Adipose tissue (tissue), 3 donors: ENCODE data around the gene ART4. TPM values are rescaled to one million over a fixed set of nuclear protein-coding genes. Genes with fewer than 3 reads are reported as not detected.

ENCODE experiments used
- H3K27ac ChIP-seq: one replicate; pipeline ENCODE4 v1.5.1; 2013; ENCODE audit warnings: low read depth, low read length
- WGBS, 3 donors: extraction: QIAGEN DNeasy Blood & Tissue Kit; methylation state at CpG; one replicate each; pipeline ENCODE4 v1.1.7; 2013; 5-methylcytosine and 5-hydroxymethylcytosine counted together
- polyA plus RNA-seq, 3 donors: library from polyadenylated mRNA; stranded (reverse); fragments of 200-250 nt; gene quantifications; one replicate each; pipeline ENCODE4 v1.2.3, GENCODE V29; 2013
- donor health status: healthy with polysubstance abuse.
- donor health status: Bipolar disorder and iron deficiency.
- donor health status: healthy.

The ART4 gene
- polyA plus RNA-seq, 3 donors, result 0.66 to 3.3 (median 0.74) TPM

DNA sequence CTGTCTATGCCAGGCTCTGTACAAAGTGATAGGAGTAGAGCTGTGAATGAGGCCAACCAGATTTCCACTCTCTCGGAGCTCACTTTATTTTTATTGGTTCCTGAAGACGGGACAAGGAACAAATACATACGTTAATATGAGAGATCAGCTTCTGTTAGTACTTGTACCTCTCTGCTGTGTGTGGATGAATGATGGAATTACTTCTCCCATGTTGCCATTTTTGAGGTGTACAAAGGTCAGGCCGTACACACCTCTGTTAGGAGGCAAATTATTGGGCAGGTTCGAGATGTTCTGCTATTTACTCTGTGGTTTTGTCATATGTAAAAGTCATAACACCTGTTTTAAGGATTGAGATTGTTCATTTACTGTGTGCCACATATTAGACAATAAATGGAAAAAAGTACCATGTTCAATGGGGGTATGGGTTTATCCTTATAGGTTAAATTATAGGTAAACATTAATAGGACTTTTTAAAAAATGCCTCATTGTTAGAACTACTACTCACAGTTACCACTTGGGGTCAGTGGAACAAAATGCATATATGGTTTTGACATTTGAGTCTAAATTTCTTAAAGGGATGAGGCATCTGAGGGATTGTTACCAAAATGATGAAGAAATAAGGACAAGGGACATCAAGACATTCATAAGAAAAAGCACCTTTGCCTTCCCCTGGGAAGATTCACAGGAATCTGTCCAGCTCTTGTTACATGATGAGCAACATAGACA, 66.9 kb downstream of the ART4 start:
- 41 to 90% (median 85%) methylated on average over 5 of the region's 5 CpGs for WGBS, 3 donors
- no peak overlapping the region for H3K27ac ChIP-seq

DNA sequence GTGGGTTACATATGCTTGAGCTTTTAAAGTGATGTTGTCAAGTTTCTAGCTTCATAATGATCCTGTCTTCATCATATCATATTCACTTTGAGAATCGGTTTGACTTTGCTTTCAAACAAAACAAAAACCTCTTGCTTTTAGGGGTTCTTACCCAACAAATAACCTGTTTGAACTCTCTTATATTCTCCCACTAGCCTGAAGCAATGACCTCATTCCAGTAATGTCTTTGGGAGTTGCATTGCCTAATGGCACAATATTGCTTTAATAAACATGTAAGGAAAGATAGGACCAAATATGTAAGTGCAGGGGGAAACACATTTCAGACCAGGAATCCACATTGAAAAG, 67.7 kb downstream of the ART4 start:
- WGBS, 3 donors, result 29 to 49% (median 41%) methylated on average over 1 of the region's 1 CpG
- no peak overlapping the region for H3K27ac ChIP-seq

Other genes with a start within 250 kb of the ART4 start
- gene GUCY2C, start 146.9 kb downstream of the ART4 start, polyA plus RNA-seq, result under 1 TPM in 1 of 3 donors, not detected in 2; 0.01 TPM
- gene WBP11, start 40.0 kb downstream of the ART4 start, polyA plus RNA-seq, result 10 to 100 TPM; 11.5 to 22.3 (median 19.9) TPM
- 1 to 10 TPM in 1 of 3 donors, under 1 TPM in 2; 0.49 to 1.0 (median 0.82) TPM for gene C12orf60, start 39.9 kb downstream of the ART4 start, polyA plus RNA-seq
- 1 to 10 TPM in 1 of 3 donors, under 1 TPM in 1, not detected in 1; 0.12 to 1.1 TPM for gene SMCO3, start 29.3 kb downstream of the ART4 start, polyA plus RNA-seq
- 1,000 to 10,000 TPM in 1 of 3 donors, 100 to 1,000 TPM in 1, 10 to 100 TPM in 1; 63.1 to 1,647 (median 417) TPM for gene MGP, start 42.3 kb upstream of the ART4 start, polyA plus RNA-seq
- gene ERP27, start 95.0 kb upstream of the ART4 start, polyA plus RNA-seq, result 10 to 100 TPM in 1 of 3 donors, 1 to 10 TPM in 1, under 1 TPM in 1; 0.21 to 44.0 (median 1.1) TPM
- gene ARHGDIB, start 118.1 kb upstream of the ART4 start, polyA plus RNA-seq, result 100 to 1,000 TPM in 2 of 3 donors, 10 to 100 TPM in 1; 27.0 to 267 (median 154) TPM
- not detected for gene PDE6H, start 129.5 kb upstream of the ART4 start, polyA plus RNA-seq